ENCODE data around the gene PLK1.

Gene PLK1

DNA sequence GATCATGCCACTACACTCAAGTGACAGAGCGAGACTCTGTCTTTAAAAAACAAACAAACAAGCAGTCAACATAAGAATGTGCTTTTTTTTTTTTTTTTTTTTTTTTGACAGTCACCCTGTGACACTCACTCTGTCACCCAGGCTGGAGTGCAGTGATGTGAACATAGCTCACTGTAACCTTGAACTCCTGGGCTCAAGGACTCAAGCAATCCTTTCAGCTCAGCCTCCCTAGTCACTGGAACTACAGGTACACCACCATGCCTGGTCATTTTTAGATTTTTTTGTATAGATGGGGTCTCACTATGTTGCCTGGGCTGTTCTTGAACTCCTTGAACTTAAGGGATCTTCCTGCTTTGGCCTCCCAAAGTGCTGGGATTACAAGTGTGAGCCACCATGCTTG is 60.8 kb downstream of the PLK1 start:
- no peaks in the 10 kb centered on the region for H3K4me1 ChIP-seq (ENCODE audit: control insufficient read depth, insufficient read depth, low read depth, low read length)
- no peak for DNase-seq

More for the DNA sequence above, 60.8 kb downstream of the PLK1 start:
- Histone ChIP-seq H2AFZ (ENCODE audit: low read depth, low read length) (no peak overlapping the region), H2BK120ac (ENCODE audit: low read depth, low read length) (no peak overlapping the region), H3K9me3 (ENCODE audit: control insufficient read depth, low read length) (no peaks in the 10 kb centered on the region), H3K14ac (ENCODE audit: low read length in 2 of 2) (no peak overlapping the region), H3K18ac (ENCODE audit: low read depth in 1 of 2, low read length in 2 of 2) (no peak overlapping the region), H2BK12ac (ENCODE audit: low read length in 2 of 2) (no peak overlapping the region), H2BK5ac (ENCODE audit: low read depth, low read length, poor library complexity, severe bottlenecking) (no peak overlapping the region), H2AK5ac (ENCODE audit: low read length, severe bottlenecking) (no peak overlapping the region), H3K79me1 (replicated peaks; ENCODE audit: low read length, poor library complexity, severe bottlenecking) (no peaks in the 10 kb centered on the region), H4K8ac (ENCODE audit: low read length) (no peak overlapping the region), H4K91ac (ENCODE audit: low read length) (no peak overlapping the region), H2BK15ac (ENCODE audit: low read depth, poor library complexity, severe bottlenecking) (no peak overlapping the region), H3K4me2 (ENCODE audit: low read length, poor library complexity, severe bottlenecking) (no peak overlapping the region), H3K4me3 (ENCODE audit: insufficient read depth in 1 of 2, low read depth in 1 of 2, low read length in 2 of 2) (no peak overlapping the region), H3K27ac (ENCODE audit: low read length, poor library complexity, severe bottlenecking) (no peak overlapping the region), H3K4ac (ENCODE audit: low read depth in 1 of 2, low read length in 2 of 2) (no peak overlapping the region), H3K36me3 (ENCODE audit: control insufficient read depth in 1 of 2, insufficient read depth in 2 of 2, low read depth in 1 of 2, low read length in 2 of 2) (no peaks in the 10 kb centered on the region), H3K9ac (ENCODE audit: low read length) (no peak overlapping the region), H3K27me3 (ENCODE audit: control insufficient read depth in 1 of 2, insufficient read depth in 1 of 2, low read length in 2 of 2) (peaks cover 8 to 22% of the 10 kb centered on the region in 2 experiments), H3K23ac (ENCODE audit: low read length in 2 of 2) (no peak overlapping the region)
- 43% methylated on average over 1 of the region's 1 CpG for WGBS
